Bronchial epithelial cell (primary cell): ENCODE data around the gene GTF3C4. TPM values are rescaled to one million over a fixed set of nuclear protein-coding genes. Genes with fewer than 3 reads are reported as not detected.

Experiments
- DNase-seq: peaks from one replicate; pipeline ENCODE4 v3.0.0-alpha.2; 2010; ENCODE audit warnings: low read depth
- FAIRE-seq: peaks from 2 replicates; lab custom pipeline; 2011; peaks lifted over from hg19 to GRCh38; lab: Jason Lieb, UNC
- H3K27me3 ChIP-seq: 2 replicates; pipeline ENCODE4 v1.5.1; 2011; ENCODE audit warnings: low read length; ENCODE audit not compliant: control insufficient read depth, insufficient read depth
- H3K36me3 ChIP-seq: 2 replicates; pipeline ENCODE4 v1.5.1; 2011; ENCODE audit warnings: low read length; ENCODE audit not compliant: control insufficient read depth, insufficient read depth
- H3K4me3 ChIP-seq: 2 replicates; pipeline ENCODE4 v1.5.1; 2011; ENCODE audit warnings: mild to moderate bottlenecking, low read depth, low read length, control low read depth
- total RNA-seq: library from RNA; depleted of rRNA; stranded (reverse); fragments of >200 nt; gene quantifications from 2 replicates; pipeline ENCODE4 v1.2.1, GENCODE V29; 2014
- TF ChIP-seq, protein P1 (sequence below): IDR thresholded peaks from 2 replicates; pipeline ENCODE4 v1.5.1; 2011; ENCODE audit warnings: mild to moderate bottlenecking, moderate library complexity, low read length, control low read depth, inconsistent platforms; ENCODE audit not compliant: insufficient read depth, severe bottlenecking

Gene GTF3C4
- total RNA-seq, 1 donor from 2014 or later: 9.5 TPM

DNA sequence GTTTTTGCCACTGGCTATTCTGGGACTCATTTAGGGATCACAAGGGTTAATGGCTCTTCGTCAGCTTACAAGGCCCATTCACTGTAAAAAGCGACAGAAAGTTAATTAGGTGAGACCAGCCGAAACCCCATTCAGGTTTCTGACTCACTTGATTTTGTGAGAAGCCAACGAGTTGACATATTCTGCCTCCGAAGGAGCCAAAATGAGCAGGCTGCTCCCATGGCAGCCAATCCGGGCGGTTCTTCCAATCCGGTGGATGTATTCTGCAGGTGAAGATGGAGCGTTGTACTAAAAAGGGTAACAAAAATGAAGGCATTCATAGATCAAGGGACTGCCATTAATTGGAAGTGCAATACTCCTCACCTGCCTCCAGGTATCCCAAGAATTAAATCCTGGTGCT is 40.1 kb upstream of the GTF3C4 start:
- Histone ChIP-seq H3K27me3 (no peaks in the 10 kb centered on the region), H3K4me3 (no peak overlapping the region), H3K36me3 (peaks cover 2% of the 10 kb centered on the region)
- TF ChIP-seq, protein P1, sequence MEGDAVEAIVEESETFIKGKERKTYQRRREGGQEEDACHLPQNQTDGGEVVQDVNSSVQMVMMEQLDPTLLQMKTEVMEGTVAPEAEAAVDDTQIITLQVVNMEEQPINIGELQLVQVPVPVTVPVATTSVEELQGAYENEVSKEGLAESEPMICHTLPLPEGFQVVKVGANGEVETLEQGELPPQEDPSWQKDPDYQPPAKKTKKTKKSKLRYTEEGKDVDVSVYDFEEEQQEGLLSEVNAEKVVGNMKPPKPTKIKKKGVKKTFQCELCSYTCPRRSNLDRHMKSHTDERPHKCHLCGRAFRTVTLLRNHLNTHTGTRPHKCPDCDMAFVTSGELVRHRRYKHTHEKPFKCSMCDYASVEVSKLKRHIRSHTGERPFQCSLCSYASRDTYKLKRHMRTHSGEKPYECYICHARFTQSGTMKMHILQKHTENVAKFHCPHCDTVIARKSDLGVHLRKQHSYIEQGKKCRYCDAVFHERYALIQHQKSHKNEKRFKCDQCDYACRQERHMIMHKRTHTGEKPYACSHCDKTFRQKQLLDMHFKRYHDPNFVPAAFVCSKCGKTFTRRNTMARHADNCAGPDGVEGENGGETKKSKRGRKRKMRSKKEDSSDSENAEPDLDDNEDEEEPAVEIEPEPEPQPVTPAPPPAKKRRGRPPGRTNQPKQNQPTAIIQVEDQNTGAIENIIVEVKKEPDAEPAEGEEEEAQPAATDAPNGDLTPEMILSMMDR: no peak
- DNase-seq (no peak), FAIRE-seq (no peak)

- Histone ChIP-seq H3K36me3 (peaks cover 2% of the 10 kb centered on the region), H3K27me3 (no peaks in the 10 kb centered on the region), H3K4me3 (no peak overlapping the region)
- FAIRE-seq (no peak), DNase-seq (peak; percentile 89)
- TF ChIP-seq, protein P1: no peak
These were observed 39.5 kb upstream of the GTF3C4 start for GRCh38 chr9:132630811-132631210.

GRCh38 chr9:132631280-132631679 is 39.0 kb upstream of the GTF3C4 start:
- TF ChIP-seq, protein P1: no peak
- DNase-seq (peak; percentile 89), FAIRE-seq (no peak)
- peaks cover 2% of the 10 kb centered on the region for H3K36me3 ChIP-seq
- H3K4me3 ChIP-seq: no peak overlapping the region
- no peaks in the 10 kb centered on the region for H3K27me3 ChIP-seq

DNA sequence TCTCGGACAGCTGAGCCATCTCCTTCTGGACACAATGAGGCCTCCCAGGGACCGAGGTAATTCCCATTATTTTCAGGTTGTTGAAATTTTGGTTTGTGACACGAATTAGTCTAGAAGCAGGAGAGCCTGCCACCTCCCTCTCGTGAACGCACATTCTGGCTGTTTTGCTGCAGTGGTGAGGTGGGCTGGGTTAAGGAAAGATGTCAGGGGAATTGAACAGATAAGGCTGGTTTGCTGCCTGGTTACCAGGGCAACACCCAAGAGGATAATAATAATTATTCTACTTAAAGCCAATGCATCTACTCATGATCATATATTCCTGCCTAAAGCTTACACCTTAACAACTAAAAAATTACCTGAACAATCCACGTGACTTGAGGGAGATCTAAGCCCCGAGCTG is 38.6 kb upstream of the GTF3C4 start:
- H3K4me3 ChIP-seq: no peak overlapping the region
- H3K36me3 ChIP-seq: peaks cover 2% of the 10 kb centered on the region
- DNase-seq (no peak), FAIRE-seq (no peak)
- no peaks in the 10 kb centered on the region for H3K27me3 ChIP-seq
- TF ChIP-seq, protein P1: no peak

DNA sequence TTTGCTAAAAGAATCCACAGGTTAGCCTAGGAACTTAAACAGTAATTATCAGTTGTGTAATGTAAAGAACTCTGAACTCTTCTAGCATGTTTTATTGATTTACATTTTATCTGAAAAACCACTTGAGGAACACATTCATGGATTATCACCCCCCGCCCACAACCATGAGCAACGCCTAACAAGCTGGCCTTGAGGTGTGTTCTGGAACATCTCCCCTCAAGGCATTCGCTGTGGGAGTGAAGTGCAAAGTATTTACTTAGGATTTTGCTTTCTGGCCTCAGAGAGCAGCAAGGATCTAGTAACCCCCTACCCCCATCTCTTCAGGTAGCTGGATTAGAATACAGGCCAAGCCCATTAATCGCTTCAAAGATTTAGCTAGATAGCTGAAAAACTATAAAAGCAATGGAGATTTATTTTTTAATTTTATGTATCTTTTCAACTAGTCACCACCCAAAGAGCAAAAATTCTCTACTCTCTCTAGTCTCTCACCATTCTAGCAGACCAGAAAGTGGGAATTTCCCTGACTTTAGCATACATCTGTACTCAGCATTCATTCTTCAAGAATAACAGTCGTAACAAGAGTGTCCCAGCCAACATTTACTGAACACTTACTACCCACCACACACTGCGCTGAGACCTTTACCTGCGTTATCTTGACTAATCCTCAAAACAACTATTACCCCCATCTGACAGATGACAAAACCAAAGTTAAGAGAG is 37.7 kb upstream of the GTF3C4 start:
- TF ChIP-seq, protein P1: no peak
- DNase-seq: no peak
- H3K36me3 ChIP-seq: peaks cover 2% of the 10 kb centered on the region
- no peak for FAIRE-seq
- no peak overlapping the region for H3K4me3 ChIP-seq
- no peaks in the 10 kb centered on the region for H3K27me3 ChIP-seq

DNA sequence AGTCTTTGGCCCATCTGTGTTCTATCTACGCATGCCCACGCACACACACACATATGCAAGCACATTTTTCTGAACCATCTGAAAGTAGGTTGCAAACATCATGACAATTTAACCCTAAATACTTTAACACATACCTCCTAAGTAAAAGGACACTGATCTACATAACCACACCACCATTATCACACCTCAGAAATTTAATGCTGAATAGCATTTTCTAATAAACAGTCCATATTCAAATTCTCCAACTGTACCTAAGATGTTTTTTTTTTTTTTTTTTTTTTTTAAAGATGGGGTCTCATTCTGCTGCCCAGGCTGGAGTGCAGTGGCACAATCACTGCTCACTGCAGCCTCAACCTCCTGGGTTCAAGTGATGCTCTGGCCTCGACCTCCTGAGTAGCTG is 35.9 kb upstream of the GTF3C4 start:
- TF ChIP-seq, protein P1: no peak
- DNase-seq: no peak
- Histone ChIP-seq H3K36me3 (peaks cover 1% of the 10 kb centered on the region), H3K27me3 (no peaks in the 10 kb centered on the region), H3K4me3 (no peak overlapping the region)
- FAIRE-seq: no peak
